Astrocyte (in vitro differentiated cells and primary cell): ENCODE measurements around the gene TOP2B. TPM values are rescaled to one million over a fixed set of nuclear protein-coding genes. Genes with fewer than 3 reads are reported as not detected.

Experiments
- DNase-seq: peaks from one replicate; pipeline ENCODE4 v3.0.0-alpha.2; 2010; ENCODE audit warnings: low read depth
- FAIRE-seq: peaks from 2 replicates; lab custom pipeline; 2011; peaks lifted over from hg19 to GRCh38; lab: Jason Lieb, UNC
- H2AFZ ChIP-seq: 2 replicates; pipeline ENCODE4 v1.6.0; 2012; ENCODE audit warnings: low read depth, low read length, inconsistent platforms
- H3K27ac ChIP-seq: 2 replicates; pipeline ENCODE4 v1.5.1; 2011; ENCODE audit warnings: low read depth, low read length, inconsistent platforms
- H3K27me3 ChIP-seq: 2 replicates; pipeline ENCODE4 v1.6.0; 2011; ENCODE audit warnings: low read length, inconsistent platforms; ENCODE audit not compliant: insufficient read depth
- H3K36me3 ChIP-seq: 2 replicates; pipeline ENCODE4 v1.5.1; 2011; ENCODE audit warnings: low read length, inconsistent platforms; ENCODE audit not compliant: insufficient read depth
- H3K4me1 ChIP-seq: 2 replicates; pipeline ENCODE4 v1.5.1; 2011; ENCODE audit warnings: low read length, inconsistent platforms; ENCODE audit not compliant: insufficient read depth
- H3K4me2 ChIP-seq: 2 replicates; pipeline ENCODE4 v1.6.0; 2012; ENCODE audit warnings: low read length, inconsistent platforms
- H3K4me3 ChIP-seq: 2 replicates; pipeline ENCODE4 v1.5.1; 2011; ENCODE audit warnings: low read depth, mild to moderate bottlenecking, low read length, inconsistent platforms; ENCODE audit not compliant: insufficient read depth
- H3K79me2 ChIP-seq: 2 replicates; pipeline ENCODE4 v1.6.0; 2012; ENCODE audit warnings: mild to moderate bottlenecking, low read length, inconsistent platforms; ENCODE audit not compliant: insufficient read depth
- H3K9ac ChIP-seq: 2 replicates; pipeline ENCODE4 v1.6.0; 2012; ENCODE audit warnings: mild to moderate bottlenecking, low read length, inconsistent platforms
- H3K9me3 ChIP-seq: 2 replicates; pipeline ENCODE4 v1.5.1; 2012; ENCODE audit warnings: low read depth, mild to moderate bottlenecking, low read length, inconsistent platforms; ENCODE audit not compliant: insufficient read depth
- H4K20me1 ChIP-seq: 2 replicates; pipeline ENCODE4 v1.6.0; 2012; ENCODE audit warnings: low read length, inconsistent platforms; ENCODE audit not compliant: insufficient read depth
- H3K27ac Mint-ChIP-seq: one replicate; pipeline ENCODE4 v1.8.0; 2021; ENCODE audit warnings: mild to moderate bottlenecking, mixed read lengths; ENCODE audit not compliant: unreplicated experiment
- H3K27me3 Mint-ChIP-seq: one replicate; pipeline ENCODE4 v1.8.0; 2021; ENCODE audit warnings: low read depth, mixed read lengths; ENCODE audit not compliant: unreplicated experiment
- H3K36me3 Mint-ChIP-seq: one replicate; pipeline ENCODE4 v1.8.0; 2021; ENCODE audit warnings: low read depth, mixed read lengths; ENCODE audit not compliant: unreplicated experiment
- H3K4me1 Mint-ChIP-seq: one replicate; pipeline ENCODE4 v1.8.0; 2021; ENCODE audit warnings: low read depth, mixed read lengths; ENCODE audit not compliant: unreplicated experiment
- H3K4me3 Mint-ChIP-seq: one replicate; pipeline ENCODE4 v1.8.0; 2021; ENCODE audit warnings: mild to moderate bottlenecking, moderate library complexity, mixed read lengths; ENCODE audit not compliant: unreplicated experiment
- H3K9me3 Mint-ChIP-seq: one replicate; pipeline ENCODE4 v1.8.0; 2021; ENCODE audit warnings: mild to moderate bottlenecking, mixed read lengths; ENCODE audit not compliant: unreplicated experiment
- CTCF ChIP-seq: IDR thresholded peaks from 2 replicates; pipeline ENCODE4 v1.5.1; 2011; ENCODE audit warnings: low read depth, mild to moderate bottlenecking, inconsistent platforms, low read length, moderate library complexity; ENCODE audit not compliant: insufficient read depth
- EZH2 ChIP-seq: IDR thresholded peaks from 2 replicates; pipeline ENCODE4 v1.6.1; 2012; ENCODE audit warnings: mild to moderate bottlenecking, low read length, inconsistent platforms; ENCODE audit not compliant: insufficient read depth
- total RNA-seq: library from RNA; stranded (reverse); gene quantifications from 2 replicates; pipeline ENCODE4 v1.2.1, GENCODE V29; 2021

TOP2B gene
- total RNA-seq, 1 donor from 2014 or later = 91.4 TPM

DNA sequence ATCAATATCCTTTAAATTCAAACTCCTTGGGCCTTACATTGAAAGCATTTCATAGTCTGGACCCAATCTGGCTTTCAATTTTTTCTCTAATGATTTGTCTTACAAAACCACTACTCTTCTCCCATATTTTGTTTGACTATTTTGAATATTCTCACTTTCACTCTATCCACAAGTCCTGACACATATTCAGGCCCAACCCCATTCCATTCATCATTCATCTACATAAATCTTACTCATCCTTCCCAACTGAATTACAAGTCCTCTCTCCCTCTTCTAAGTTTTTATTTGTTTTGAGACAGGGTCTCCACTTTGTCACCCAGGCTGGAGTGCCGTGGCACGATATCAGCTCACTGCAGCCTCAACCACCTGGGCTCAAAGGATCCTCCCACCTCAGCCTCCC, 43.6 kb downstream of the TOP2B start:
- Mint-ChIP-seq H3K27me3 (no peaks in the 10 kb centered on the region), H3K27ac (no peak overlapping the region), H3K4me3 (no peak overlapping the region), H3K9me3 (no peaks in the 10 kb centered on the region), H3K4me1 (peaks cover 2% of the 10 kb centered on the region), H3K36me3 (peaks cover 6% of the 10 kb centered on the region)
- TF ChIP-seq CTCF (no peak), EZH2 (no peak)
- no peaks in the 10 kb centered on the region for H3K27me3 ChIP-seq
- H3K4me1 ChIP-seq = no peaks in the 10 kb centered on the region
- no peak overlapping the region for H3K4me3 ChIP-seq
- no peak overlapping the region for H3K4me2 ChIP-seq
- no peak overlapping the region for H3K27ac ChIP-seq
- FAIRE-seq (no peak), DNase-seq (no peak)
- no peaks in the 10 kb centered on the region for H3K9me3 ChIP-seq
- no peak overlapping the region for H2AFZ ChIP-seq
- H3K79me2 ChIP-seq = no peaks in the 10 kb centered on the region
- peaks cover 42% of the 10 kb centered on the region for H3K36me3 ChIP-seq
- no peak overlapping the region for H3K9ac ChIP-seq
- H4K20me1 ChIP-seq = no peaks in the 10 kb centered on the region

DNA sequence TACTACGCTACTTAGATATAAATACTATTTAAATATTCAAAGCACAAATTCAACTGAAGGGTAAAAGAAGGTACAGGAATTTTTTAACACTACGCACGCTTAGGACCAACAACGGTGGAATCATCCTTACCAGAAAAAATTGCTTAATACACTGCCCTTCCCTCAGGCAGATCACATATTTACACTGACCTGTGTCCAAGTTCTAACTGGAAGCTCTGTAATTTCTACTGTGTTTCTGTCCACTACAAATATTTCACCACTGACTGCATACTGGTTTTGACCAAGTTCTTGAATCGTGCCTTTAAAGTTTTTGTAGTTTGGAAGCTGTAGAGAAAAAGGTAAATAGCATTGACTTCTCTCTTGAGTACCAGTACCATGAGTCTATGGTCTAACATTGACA, 44.2 kb downstream of the TOP2B start:
- H3K27me3 Mint-ChIP-seq = no peaks in the 10 kb centered on the region
- H3K79me2 ChIP-seq = no peaks in the 10 kb centered on the region
- H4K20me1 ChIP-seq = no peaks in the 10 kb centered on the region
- no peaks in the 10 kb centered on the region for H3K4me1 ChIP-seq
- H3K9me3 Mint-ChIP-seq = no peaks in the 10 kb centered on the region
- no peak overlapping the region for H3K27ac Mint-ChIP-seq
- H2AFZ ChIP-seq = no peak overlapping the region
- H3K9me3 ChIP-seq = no peaks in the 10 kb centered on the region
- H3K9ac ChIP-seq = no peak overlapping the region
- H3K36me3 ChIP-seq = peaks cover 42% of the 10 kb centered on the region
- TF ChIP-seq EZH2 = no peak
- TF ChIP-seq CTCF = no peak
- H3K4me2 ChIP-seq = no peak overlapping the region
- H3K4me3 Mint-ChIP-seq = no peak overlapping the region
- no peak overlapping the region for H3K4me3 ChIP-seq
- DNase-seq (no peak), FAIRE-seq (no peak)
- no peaks in the 10 kb centered on the region for H3K27me3 ChIP-seq
- peaks cover 2% of the 10 kb centered on the region for H3K4me1 Mint-ChIP-seq
- H3K27ac ChIP-seq = no peak overlapping the region
- H3K36me3 Mint-ChIP-seq = peaks cover 6% of the 10 kb centered on the region

DNA sequence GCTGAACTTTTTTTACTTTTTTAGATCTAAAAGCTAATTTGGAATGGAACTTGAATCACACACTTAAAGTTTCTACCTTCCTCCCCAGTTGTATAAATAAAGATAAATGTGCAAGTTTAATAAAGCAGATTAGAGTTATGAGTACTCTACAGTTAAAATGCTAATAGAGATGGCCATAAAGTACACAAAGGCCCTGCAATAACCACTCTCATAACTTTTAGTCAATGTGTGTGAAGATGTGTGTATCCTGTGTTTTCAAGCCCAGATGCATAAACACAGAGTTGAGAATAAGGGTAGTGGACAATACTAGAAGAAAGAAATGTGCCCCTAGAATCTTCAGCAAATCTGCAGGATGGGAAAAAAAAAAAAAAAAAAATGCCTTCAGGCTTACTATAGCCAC, 45.3 kb downstream of the TOP2B start:
- Histone ChIP-seq H3K27ac (no peak overlapping the region), H3K4me1 (no peaks in the 10 kb centered on the region), H3K36me3 (peaks cover 42% of the 10 kb centered on the region), H3K4me2 (no peak overlapping the region), H3K27me3 (no peaks in the 10 kb centered on the region), H3K9ac (no peak overlapping the region), H2AFZ (no peak overlapping the region), H3K4me3 (no peak overlapping the region), H3K79me2 (no peaks in the 10 kb centered on the region), H3K9me3 (no peaks in the 10 kb centered on the region), H4K20me1 (no peaks in the 10 kb centered on the region)
- Mint-ChIP-seq H3K4me1 (peaks cover 2% of the 10 kb centered on the region), H3K36me3 (peaks cover 6% of the 10 kb centered on the region), H3K9me3 (no peaks in the 10 kb centered on the region), H3K27ac (no peak overlapping the region), H3K4me3 (no peak overlapping the region), H3K27me3 (no peaks in the 10 kb centered on the region)
- TF ChIP-seq EZH2 (no peak), CTCF (no peak)
- DNase-seq = no peak
- FAIRE-seq = no peak
